Medulla oblongata (tissue), 1 donor: ENCODE results near the gene FAM78A.
"Not testable (repeated sequence)": the region's sequence is repeated elsewhere in the genome, so short reads cannot be mapped to it uniquely, and the experiment has no call there.

ENCODE experiments used
- DNase-seq: peaks from one replicate; pipeline ENCODE4 v3.0.0-alpha.2; 2015; ENCODE audit errors: extremely low spot score

The FAM78A gene

GRCh38 chr9:131211920-131212319 is 64.4 kb downstream of the FAM78A start:
- DNase-seq = not testable (repeated sequence)
